HepG2 (cell line): ENCODE results near the gene SPACDR. TPM values are rescaled to one million over a fixed set of nuclear protein-coding genes. Genes with fewer than 3 reads are reported as not detected.

Experiments used
- FOXC1 ChIP-seq: sonication (generic); formaldehyde crosslinking; IDR thresholded peaks from 2 replicates; pipeline ENCODE4 v1.8.0; 2022; ENCODE audit warnings: mild to moderate bottlenecking, missing genetic modification reagents, borderline replicate concordance
- FOXJ3 ChIP-seq: sonication (generic); formaldehyde crosslinking; IDR thresholded peaks from 2 replicates; pipeline ENCODE4 v1.4.0; 2020; ENCODE audit warnings: missing genetic modification reagents, mild to moderate bottlenecking, borderline replicate concordance
- NAIF1 ChIP-seq: sonication (generic); formaldehyde crosslinking; IDR thresholded peaks from 2 replicates; pipeline ENCODE4 v1.5.0; 2020; ENCODE audit warnings: mild to moderate bottlenecking, missing genetic modification reagents, borderline replicate concordance
- NRL ChIP-seq: sonication (generic); formaldehyde crosslinking; IDR thresholded peaks from 2 replicates; pipeline ENCODE4 v1.5.0; 2020; ENCODE audit warnings: missing genetic modification reagents, mild to moderate bottlenecking, moderate library complexity, borderline replicate concordance
- PHB2 ChIP-seq: fragments of 450-650 bp; IDR thresholded peaks from 2 replicates; pipeline ENCODE4 v1.6.1; 2018; ENCODE audit not compliant: partially characterized antibody
- POGZ ChIP-seq: sonication (generic); formaldehyde crosslinking; IDR thresholded peaks from 2 replicates; pipeline ENCODE4 v1.4.0; 2020; ENCODE audit warnings: mild to moderate bottlenecking, missing genetic modification reagents
- SKIL ChIP-seq: sonication (generic); formaldehyde crosslinking; IDR thresholded peaks from 2 replicates; pipeline ENCODE4 v1.8.0; 2022; ENCODE audit warnings: missing genetic modification reagents, mild to moderate bottlenecking, moderate library complexity, borderline replicate concordance
- SMARCE1 ChIP-seq: fragments of 450-650 bp; IDR thresholded peaks from 2 replicates; pipeline ENCODE4 v1.6.1; 2017; ENCODE audit warnings: borderline replicate concordance
- SNRNP70 ChIP-seq: fragments of 200-400 bp; formaldehyde crosslinking; IDR thresholded peaks from 2 replicates; pipeline ENCODE4 v1.6.1; 2017; ENCODE audit warnings: mild to moderate bottlenecking, low read depth, low read length, moderate library complexity
- TFE3 ChIP-seq: IDR thresholded peaks from 2 replicates; pipeline ENCODE4 v1.6.1; 2016
- TGIF2 ChIP-seq: IDR thresholded peaks from 2 replicates; pipeline ENCODE4 v1.6.1; 2016; ENCODE audit warnings: control low read depth, missing compliant biosample characterization
- ZBTB21 ChIP-seq: sonication (generic); formaldehyde crosslinking; IDR thresholded peaks from 2 replicates; pipeline ENCODE4 v1.4.0; 2020; ENCODE audit warnings: missing genetic modification reagents
- ZBTB7A ChIP-seq: sonication (generic); formaldehyde crosslinking; IDR thresholded peaks from 2 replicates; pipeline ENCODE4 v1.8.0; 2022; ENCODE audit warnings: mild to moderate bottlenecking, missing genetic modification reagents
- ZKSCAN5 ChIP-seq: sonication (generic); formaldehyde crosslinking; IDR thresholded peaks from 2 replicates; pipeline ENCODE4 v1.5.1; 2020; ENCODE audit warnings: mild to moderate bottlenecking, missing genetic modification reagents
- ZNF180 ChIP-seq: sonication (generic); formaldehyde crosslinking; IDR thresholded peaks from 2 replicates; pipeline ENCODE4 v1.4.0; 2020; ENCODE audit warnings: low read depth, missing genetic modification reagents, borderline replicate concordance
- ZNF317 ChIP-seq: sonication (generic); formaldehyde crosslinking; IDR thresholded peaks from 2 replicates; pipeline ENCODE4 v1.5.0; 2020; ENCODE audit warnings: mild to moderate bottlenecking, missing genetic modification reagents
- ZNF788 ChIP-seq: sonication (generic); formaldehyde crosslinking; IDR thresholded peaks from 2 replicates; pipeline ENCODE4 v1.5.0; 2020; ENCODE audit warnings: mild to moderate bottlenecking, missing genetic modification reagents, borderline replicate concordance
- ZNF891 ChIP-seq: sonication (generic); formaldehyde crosslinking; IDR thresholded peaks from 2 replicates; pipeline ENCODE4 v1.5.0; 2020; ENCODE audit warnings: mild to moderate bottlenecking, missing genetic modification reagents
- polyA plus RNA-seq, 8 experiments: library from polyadenylated mRNA; depleted of rRNA in 3 of 8; stranded (reverse) in 7 of 8; unstranded in 1 of 8; fragments of >200 nt; fragmentation: Illumina TruSeq in 4 of 8; extraction: Trizol in 4 of 8; gene quantifications; 2 replicates each; pipeline versions ENCODE4 v1.2.1 to v1.2.3, GENCODE V29; 2011 to 2016; ENCODE audit warnings: low read depth in 4 of 8, missing spikeins in 1 of 8, mixed read lengths in 1 of 8; ENCODE audit not compliant: insufficient read depth in 1 of 8
- total RNA-seq, 5 experiments: library from RNA; depleted of rRNA; stranded (reverse); fragments of >200 nt; fragmentation: Illumina TruSeq; extraction: Trizol; gene quantifications; 2 replicates each; pipeline ENCODE4 v1.2.3, GENCODE V29; 2016; ENCODE audit warnings: low read depth in 1 of 5
- TF ChIP-seq, protein P1 (sequence below): sonication (generic); formaldehyde crosslinking; IDR thresholded peaks from 2 replicates; pipeline ENCODE4 v1.8.0; 2023; ENCODE audit warnings: mild to moderate bottlenecking, missing genetic modification reagents
- TF ChIP-seq, protein P2 (sequence below): sonication (generic); formaldehyde crosslinking; conservative IDR thresholded peaks from 2 replicates; pipeline ENCODE4 v1.4.0; 2020; ENCODE audit warnings: missing genetic modification reagents
- TF ChIP-seq, protein P3 (sequence below): sonication (generic); formaldehyde crosslinking; IDR thresholded peaks from 2 replicates; pipeline ENCODE4 v1.5.0; 2020; ENCODE audit warnings: missing genetic modification reagents, mild to moderate bottlenecking, borderline replicate concordance

Gene SPACDR
- total and polyA plus RNA-seq, 2 of the 13 experiments (the other 11 are each of a cell fraction or from before 2014, with no cell fraction given): 0.41 TPM; not detected in 1

GRCh38 chr7:100444311-100445278 is 19.5 kb downstream of the SPACDR start (continued):
- peak; percentile 31; the same call in 1 of the 2 replicates for TF ChIP-seq NRL (CRISPR knock-in tag)
- TF ChIP-seq, protein P1, sequence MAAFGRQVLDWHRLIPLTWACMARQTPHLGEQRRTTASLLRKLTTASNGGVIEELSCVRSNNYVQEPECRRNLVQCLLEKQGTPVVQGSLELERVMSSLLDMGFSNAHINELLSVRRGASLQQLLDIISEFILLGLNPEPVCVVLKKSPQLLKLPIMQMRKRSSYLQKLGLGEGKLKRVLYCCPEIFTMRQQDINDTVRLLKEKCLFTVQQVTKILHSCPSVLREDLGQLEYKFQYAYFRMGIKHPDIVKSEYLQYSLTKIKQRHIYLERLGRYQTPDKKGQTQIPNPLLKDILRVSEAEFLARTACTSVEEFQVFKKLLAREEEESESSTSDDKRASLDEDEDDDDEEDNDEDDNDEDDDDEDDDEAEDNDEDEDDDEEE (CRISPR knock-in tag): no peak
- no peak for TF ChIP-seq PHB2
- TF ChIP-seq ZKSCAN5 (CRISPR knock-in tag): no peak
- TF ChIP-seq ZNF891 (CRISPR knock-in tag): no peak
- peak; percentile 89; the same call in 1 of the 2 replicates for TF ChIP-seq ZNF788 (CRISPR knock-in tag)
- no peak for TF ChIP-seq SNRNP70
- TF ChIP-seq TFE3 (CRISPR knock-in tag): peak; percentile 94
- TF ChIP-seq ZBTB7A (CRISPR knock-in tag): peak; percentile 84
- no peak for TF ChIP-seq SMARCE1
- TF ChIP-seq TGIF2: peak; percentile 89
- TF ChIP-seq, protein P2, sequence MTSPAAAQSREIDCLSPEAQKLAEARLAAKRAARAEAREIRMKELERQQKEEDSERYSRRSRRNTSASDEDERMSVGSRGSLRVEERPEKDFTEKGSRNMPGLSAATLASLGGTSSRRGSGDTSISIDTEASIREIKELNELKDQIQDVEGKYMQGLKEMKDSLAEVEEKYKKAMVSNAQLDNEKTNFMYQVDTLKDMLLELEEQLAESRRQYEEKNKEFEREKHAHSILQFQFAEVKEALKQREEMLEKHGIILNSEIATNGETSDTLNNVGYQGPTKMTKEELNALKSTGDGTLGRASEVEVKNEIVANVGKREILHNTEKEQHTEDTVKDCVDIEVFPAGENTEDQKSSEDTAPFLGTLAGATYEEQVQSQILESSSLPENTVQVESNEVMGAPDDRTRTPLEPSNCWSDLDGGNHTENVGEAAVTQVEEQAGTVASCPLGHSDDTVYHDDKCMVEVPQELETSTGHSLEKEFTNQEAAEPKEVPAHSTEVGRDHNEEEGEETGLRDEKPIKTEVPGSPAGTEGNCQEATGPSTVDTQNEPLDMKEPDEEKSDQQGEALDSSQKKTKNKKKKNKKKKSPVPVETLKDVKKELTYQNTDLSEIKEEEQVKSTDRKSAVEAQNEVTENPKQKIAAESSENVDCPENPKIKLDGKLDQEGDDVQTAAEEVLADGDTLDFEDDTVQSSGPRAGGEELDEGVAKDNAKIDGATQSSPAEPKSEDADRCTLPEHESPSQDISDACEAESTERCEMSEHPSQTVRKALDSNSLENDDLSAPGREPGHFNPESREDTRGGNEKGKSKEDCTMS: no peak
- no peak for TF ChIP-seq ZNF180
- peak; percentile 77; the same call in 1 of the 2 replicates for TF ChIP-seq ZNF317 (CRISPR knock-in tag)
- TF ChIP-seq SKIL (CRISPR knock-in tag): peak; percentile 88
- TF ChIP-seq FOXC1 (CRISPR knock-in tag): no peak
- TF ChIP-seq FOXJ3: 0 out of 2 replicates have a peak, but pooled peaks have one; percentile 32
- TF ChIP-seq, protein P3, sequence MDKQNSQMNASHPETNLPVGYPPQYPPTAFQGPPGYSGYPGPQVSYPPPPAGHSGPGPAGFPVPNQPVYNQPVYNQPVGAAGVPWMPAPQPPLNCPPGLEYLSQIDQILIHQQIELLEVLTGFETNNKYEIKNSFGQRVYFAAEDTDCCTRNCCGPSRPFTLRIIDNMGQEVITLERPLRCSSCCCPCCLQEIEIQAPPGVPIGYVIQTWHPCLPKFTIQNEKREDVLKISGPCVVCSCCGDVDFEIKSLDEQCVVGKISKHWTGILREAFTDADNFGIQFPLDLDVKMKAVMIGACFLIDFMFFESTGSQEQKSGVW (CRISPR knock-in tag): no peak
- TF ChIP-seq ZBTB21 (CRISPR knock-in tag): no peak
- TF ChIP-seq NAIF1: no peak
- peak; percentile 77 for TF ChIP-seq POGZ (CRISPR knock-in tag)
